Activated CD4-positive, alpha-beta T cell treated with anti-CD3 and anti-CD28 coated beads for 4 hours (primary cell): ENCODE results near the gene MVB12B.

Experiments
- DNase-seq, 2 donors: peaks; one replicate each; pipeline ENCODE4 v3.0.0-alpha.2; 2020

Gene MVB12B

GRCh38 chr9:126334721-126335621 lies 8.3 kb downstream of the MVB12B start:
- DNase-seq = no peak

GRCh38 chr9:126335837-126336735 lies 9.5 kb downstream of the MVB12B start:
- no peak for DNase-seq

- no peak for DNase-seq
These were observed 10.2 kb downstream of the MVB12B start for GRCh38 chr9:126336736-126337325.

GRCh38 chr9:126337729-126338372 lies 11.2 kb downstream of the MVB12B start:
- DNase-seq = no peak

- DNase-seq = no peak
These were observed 12.3 kb downstream of the MVB12B start for GRCh38 chr9:126338945-126339344.

- no peak for DNase-seq
These were observed 14.8 kb downstream of the MVB12B start for GRCh38 chr9:126341426-126341825.

- no peak for DNase-seq
These were observed 15.3 kb downstream of the MVB12B start for GRCh38 chr9:126341902-126342301.

- no peak for DNase-seq
These were observed 16.0 kb downstream of the MVB12B start for GRCh38 chr9:126342621-126343031.

- no peak for DNase-seq
These were observed 16.7 kb downstream of the MVB12B start for GRCh38 chr9:126343271-126343700.

- DNase-seq = no peak
These were observed 19.4 kb downstream of the MVB12B start for GRCh38 chr9:126346031-126346430.

- DNase-seq = no peak
These were observed 20.5 kb downstream of the MVB12B start for GRCh38 chr9:126347093-126347492.

GRCh38 chr9:126347911-126348760 lies 21.5 kb downstream of the MVB12B start:
- no peak for DNase-seq

GRCh38 chr9:126348911-126349550 lies 22.4 kb downstream of the MVB12B start:
- DNase-seq = no peak

GRCh38 chr9:126354887-126355770 lies 28.5 kb downstream of the MVB12B start:
- DNase-seq = no peak

GRCh38 chr9:126357074-126357473 lies 30.4 kb downstream of the MVB12B start:
- DNase-seq = no peak

GRCh38 chr9:126360073-126360472 lies 33.4 kb downstream of the MVB12B start:
- DNase-seq = no peak

GRCh38 chr9:126361810-126362238 lies 35.2 kb downstream of the MVB12B start:
- no peak for DNase-seq

- DNase-seq = no peak
These were observed 36.6 kb downstream of the MVB12B start for GRCh38 chr9:126363250-126363649.

- DNase-seq = no peak
These were observed 37.4 kb downstream of the MVB12B start for GRCh38 chr9:126363847-126364671.
